ENCODE results near the gene POLQ.

DNA sequence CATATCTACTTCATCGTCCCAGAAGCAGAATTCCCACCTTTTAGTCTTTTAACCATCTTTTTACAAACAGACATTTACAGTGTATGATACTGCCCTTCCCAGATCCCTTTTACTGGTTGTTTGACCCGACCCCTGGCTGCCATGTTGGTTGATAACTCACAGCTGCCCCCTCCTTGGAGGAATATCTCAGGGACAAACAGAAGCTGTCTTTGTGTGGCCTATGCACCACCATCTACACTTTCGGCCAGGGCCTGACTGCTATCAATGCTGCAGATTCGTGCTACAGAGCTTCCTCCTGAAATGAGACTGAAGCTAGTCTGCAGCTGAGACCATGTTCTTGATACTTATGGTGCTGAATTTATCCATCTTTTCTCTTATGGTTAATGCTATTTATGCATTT lies 6.6 kb upstream of the POLQ start:
- no peak for TF ChIP-seq YY1 (IDR thresholded peaks at IDR 0.05; ENCODE audit: insufficient read depth, insufficient read length)
- TF ChIP-seq SUZ12 (IDR thresholded peaks at IDR 0.05; ENCODE audit: extremely low read depth, insufficient read depth, insufficient read length) = no peak
